Endothelial cell (in vitro differentiated cells): ENCODE results near the gene FUT9. TPM values are rescaled to one million over a fixed set of nuclear protein-coding genes. Genes with fewer than 3 reads are reported as not detected.

Experiments used
- DNase-seq: peaks from one replicate; pipeline ENCODE4 v3.0.0; 2021; ENCODE audit warnings: low spot score
- H3K27ac Mint-ChIP-seq: one replicate; pipeline ENCODE4 v1.8.0; 2021; ENCODE audit warnings: mixed read lengths, inconsistent platforms; ENCODE audit not compliant: unreplicated experiment
- H3K27me3 Mint-ChIP-seq: one replicate; pipeline ENCODE4 v1.8.0; 2021; ENCODE audit warnings: mild to moderate bottlenecking, moderate library complexity, mixed read lengths, inconsistent platforms; ENCODE audit not compliant: unreplicated experiment
- H3K36me3 Mint-ChIP-seq: one replicate; pipeline ENCODE4 v1.8.0; 2021; ENCODE audit warnings: mild to moderate bottlenecking, low read depth, mixed read lengths, inconsistent platforms; ENCODE audit not compliant: unreplicated experiment
- H3K4me1 Mint-ChIP-seq: one replicate; pipeline ENCODE4 v1.8.0; 2021; ENCODE audit warnings: mild to moderate bottlenecking, mixed read lengths, inconsistent platforms; ENCODE audit not compliant: unreplicated experiment
- H3K4me3 Mint-ChIP-seq: one replicate; pipeline ENCODE4 v1.8.0; 2021; ENCODE audit warnings: mild to moderate bottlenecking, mixed read lengths, inconsistent platforms; ENCODE audit not compliant: unreplicated experiment
- H3K9me3 Mint-ChIP-seq: one replicate; pipeline ENCODE4 v1.8.0; 2021; ENCODE audit warnings: mixed read lengths, inconsistent platforms; ENCODE audit not compliant: unreplicated experiment
- CTCF ChIP-seq: fragments of 200-600 bp; sonication (generic); IDR thresholded peaks from one replicate; pipeline ENCODE4 v1.5.0; 2021; ENCODE audit warnings: antibody characterized with exemption; ENCODE audit not compliant: unreplicated experiment
- total RNA-seq: library from RNA; stranded (reverse); fragmentation: NEBNext Ultra II Directional; extraction: Animal tissue kit (Norgen Biotek cat#: 25700); gene quantifications from one replicate; pipeline ENCODE4 v1.2.1, GENCODE V29; 2021; ENCODE audit not compliant: unreplicated experiment

Gene FUT9
- total RNA-seq, 1 donor from 2014 or later: 5.7 TPM

GRCh38 chr6:96138406-96138805, 122.6 kb downstream of the FUT9 start:
- no peak for TF ChIP-seq CTCF
- no peak for DNase-seq
- peaks cover 14% of the 10 kb centered on the region for H3K36me3 Mint-ChIP-seq
- no peak overlapping the region for H3K4me3 Mint-ChIP-seq
- no peaks in the 10 kb centered on the region for H3K27me3 Mint-ChIP-seq
- no peak overlapping the region for H3K27ac Mint-ChIP-seq
- peaks cover 5% of the 10 kb centered on the region for H3K9me3 Mint-ChIP-seq
- no peaks in the 10 kb centered on the region for H3K4me1 Mint-ChIP-seq

- no peak for DNase-seq
- no peak overlapping the region for H3K27ac Mint-ChIP-seq
- H3K27me3 Mint-ChIP-seq: no peaks in the 10 kb centered on the region
- peaks cover 5% of the 10 kb centered on the region for H3K9me3 Mint-ChIP-seq
- TF ChIP-seq CTCF: no peak
- H3K36me3 Mint-ChIP-seq: peaks cover 14% of the 10 kb centered on the region
- no peaks in the 10 kb centered on the region for H3K4me1 Mint-ChIP-seq
- H3K4me3 Mint-ChIP-seq: no peak overlapping the region
Observed at GRCh38 chr6:96142142-96142541, 126.4 kb downstream of the FUT9 start.

- no peak for TF ChIP-seq CTCF
- Mint-ChIP-seq H3K27ac (no peak overlapping the region), H3K27me3 (no peaks in the 10 kb centered on the region), H3K9me3 (no peaks in the 10 kb centered on the region), H3K36me3 (no peaks in the 10 kb centered on the region), H3K4me3 (no peak overlapping the region), H3K4me1 (peaks cover 2% of the 10 kb centered on the region)
- no peak for DNase-seq
Observed at GRCh38 chr6:96150431-96150830, 134.7 kb downstream of the FUT9 start.

- no peaks in the 10 kb centered on the region for H3K27me3 Mint-ChIP-seq
- H3K4me1 Mint-ChIP-seq: peaks cover 2% of the 10 kb centered on the region
- no peaks in the 10 kb centered on the region for H3K9me3 Mint-ChIP-seq
- no peak overlapping the region for H3K4me3 Mint-ChIP-seq
- no peaks in the 10 kb centered on the region for H3K36me3 Mint-ChIP-seq
- DNase-seq: no peak
- TF ChIP-seq CTCF: no peak
- no peak overlapping the region for H3K27ac Mint-ChIP-seq
Observed at GRCh38 chr6:96151707-96152106, 135.9 kb downstream of the FUT9 start.

- H3K4me3 Mint-ChIP-seq: no peak overlapping the region
- no peaks in the 10 kb centered on the region for H3K36me3 Mint-ChIP-seq
- TF ChIP-seq CTCF: no peak
- H3K9me3 Mint-ChIP-seq: no peaks in the 10 kb centered on the region
- no peak for DNase-seq
- H3K27ac Mint-ChIP-seq: no peak overlapping the region
- no peaks in the 10 kb centered on the region for H3K27me3 Mint-ChIP-seq
- H3K4me1 Mint-ChIP-seq: peaks cover 2% of the 10 kb centered on the region
Observed at GRCh38 chr6:96152114-96152708, 136.4 kb downstream of the FUT9 start.
